ENCODE results near the gene NANP.

NANP gene

DNA sequence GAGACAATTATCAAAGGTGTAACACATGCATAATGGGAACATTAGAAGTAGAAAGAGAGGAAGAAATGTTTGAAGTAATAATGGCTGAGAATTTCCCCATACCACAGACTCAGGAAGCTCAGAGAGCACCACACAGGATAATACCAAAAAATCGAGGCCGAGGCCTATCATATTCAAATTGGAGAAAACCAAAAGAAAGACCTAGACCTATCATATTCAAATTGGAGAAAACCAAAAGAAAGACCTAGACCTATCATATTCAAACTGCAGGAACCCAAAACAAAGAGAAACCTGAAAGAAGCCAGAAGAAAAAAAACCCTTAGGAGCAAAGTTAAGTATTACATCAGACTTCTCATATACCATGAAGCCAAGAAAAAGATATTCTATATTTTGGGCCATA lies 56.5 kb downstream of the NANP start:
- DNase-seq = no peak

GRCh38 chr20:25566821-25567220 lies 57.0 kb downstream of the NANP start:
- DNase-seq = no peak

GRCh38 chr20:25565578-25566157 lies 58.1 kb downstream of the NANP start:
- no peak for DNase-seq

GRCh38 chr20:25563876-25564275 lies 59.9 kb downstream of the NANP start:
- no peak for DNase-seq

GRCh38 chr20:25563362-25563761 lies 60.5 kb downstream of the NANP start:
- no peak for DNase-seq
